ENCODE results near the gene YARS1. TPM values are rescaled to one million over a fixed set of nuclear protein-coding genes. Genes with fewer than 3 reads are reported as not detected.
A peak's percentile ranks its signal among the peaks of the same experiment; 100 is the strongest.

The YARS1 gene
- total RNA-seq, 1 experiment from 2014 or later = 120 TPM

DNA sequence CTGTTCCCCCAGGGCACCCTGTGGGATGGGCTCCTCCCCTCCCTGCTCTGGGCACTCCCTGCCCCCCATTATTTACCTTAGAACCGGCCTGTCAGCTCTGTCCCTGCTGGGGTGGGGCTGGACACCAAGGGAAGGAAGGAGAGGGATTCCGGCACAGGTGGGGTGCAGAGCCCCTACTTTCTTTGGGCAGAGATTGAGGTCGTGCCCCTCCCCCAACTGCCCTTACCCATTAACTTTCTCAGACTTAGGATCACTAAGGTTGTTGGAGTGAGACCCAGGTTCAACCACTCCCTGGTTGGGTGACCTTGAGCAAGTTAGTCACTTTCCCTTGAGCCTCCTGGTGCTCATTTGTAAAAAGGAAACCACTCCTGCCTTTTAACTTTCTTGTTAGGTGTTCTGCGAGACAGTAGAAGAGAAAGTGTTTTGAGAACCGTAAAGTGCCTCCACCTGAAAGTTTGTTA is 57.6 kb downstream of the YARS1 start:
- DNase-seq (ENCODE audit: low read depth, low spot score) (no peak), ATAC-seq (peak; percentile 17; the same call in 1 of the 2 replicates)
- Histone ChIP-seq H3K4me3 (ENCODE audit: low read depth in 2 of 2, low read length in 2 of 2) (peak overlapping the region; percentile 3 to 31; a peak in 3 of 4 replicates), H3K27me3 (ENCODE audit: control insufficient read depth, insufficient read depth, low read length) (no peaks in the 10 kb centered on the region), H3K4me1 (ENCODE audit: control insufficient read depth, insufficient read depth, low read length) (peaks cover 88% of the 10 kb centered on the region), H3K36me3 (ENCODE audit: control insufficient read depth, insufficient read depth, low read length) (no peaks in the 10 kb centered on the region), H3K27ac (ENCODE audit: low read length) (peak overlapping the region; percentile 99), H3K9me3 (ENCODE audit: control insufficient read depth, insufficient read depth, low read depth, low read length) (no peaks in the 10 kb centered on the region)
- intact Hi-C loops (cut with micrococcal nuclease; ENCODE audit: unreplicated experiment) = loop anchor here (5.0 kb wide), 1 partner anchor 47 kb away; no protein-coding TSS in a partner anchor
- TF ChIP-seq SIN3A (IDR thresholded peaks at IDR 0.05; ENCODE audit: borderline replicate concordance, insufficient read depth, low read depth, low read length) (no peak), POLR2AphosphoS5 (IDR thresholded peaks at IDR 0.05; ENCODE audit: low read depth, low read length) (no peak), TCF7L2 (IDR thresholded peaks at IDR 0.05; ENCODE audit: low read depth, low read length) (no peak)
- TF ChIP-seq, protein P1, sequence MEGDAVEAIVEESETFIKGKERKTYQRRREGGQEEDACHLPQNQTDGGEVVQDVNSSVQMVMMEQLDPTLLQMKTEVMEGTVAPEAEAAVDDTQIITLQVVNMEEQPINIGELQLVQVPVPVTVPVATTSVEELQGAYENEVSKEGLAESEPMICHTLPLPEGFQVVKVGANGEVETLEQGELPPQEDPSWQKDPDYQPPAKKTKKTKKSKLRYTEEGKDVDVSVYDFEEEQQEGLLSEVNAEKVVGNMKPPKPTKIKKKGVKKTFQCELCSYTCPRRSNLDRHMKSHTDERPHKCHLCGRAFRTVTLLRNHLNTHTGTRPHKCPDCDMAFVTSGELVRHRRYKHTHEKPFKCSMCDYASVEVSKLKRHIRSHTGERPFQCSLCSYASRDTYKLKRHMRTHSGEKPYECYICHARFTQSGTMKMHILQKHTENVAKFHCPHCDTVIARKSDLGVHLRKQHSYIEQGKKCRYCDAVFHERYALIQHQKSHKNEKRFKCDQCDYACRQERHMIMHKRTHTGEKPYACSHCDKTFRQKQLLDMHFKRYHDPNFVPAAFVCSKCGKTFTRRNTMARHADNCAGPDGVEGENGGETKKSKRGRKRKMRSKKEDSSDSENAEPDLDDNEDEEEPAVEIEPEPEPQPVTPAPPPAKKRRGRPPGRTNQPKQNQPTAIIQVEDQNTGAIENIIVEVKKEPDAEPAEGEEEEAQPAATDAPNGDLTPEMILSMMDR (IDR thresholded peaks at IDR 0.05) = no peak
- TF ChIP-seq, protein P2, sequence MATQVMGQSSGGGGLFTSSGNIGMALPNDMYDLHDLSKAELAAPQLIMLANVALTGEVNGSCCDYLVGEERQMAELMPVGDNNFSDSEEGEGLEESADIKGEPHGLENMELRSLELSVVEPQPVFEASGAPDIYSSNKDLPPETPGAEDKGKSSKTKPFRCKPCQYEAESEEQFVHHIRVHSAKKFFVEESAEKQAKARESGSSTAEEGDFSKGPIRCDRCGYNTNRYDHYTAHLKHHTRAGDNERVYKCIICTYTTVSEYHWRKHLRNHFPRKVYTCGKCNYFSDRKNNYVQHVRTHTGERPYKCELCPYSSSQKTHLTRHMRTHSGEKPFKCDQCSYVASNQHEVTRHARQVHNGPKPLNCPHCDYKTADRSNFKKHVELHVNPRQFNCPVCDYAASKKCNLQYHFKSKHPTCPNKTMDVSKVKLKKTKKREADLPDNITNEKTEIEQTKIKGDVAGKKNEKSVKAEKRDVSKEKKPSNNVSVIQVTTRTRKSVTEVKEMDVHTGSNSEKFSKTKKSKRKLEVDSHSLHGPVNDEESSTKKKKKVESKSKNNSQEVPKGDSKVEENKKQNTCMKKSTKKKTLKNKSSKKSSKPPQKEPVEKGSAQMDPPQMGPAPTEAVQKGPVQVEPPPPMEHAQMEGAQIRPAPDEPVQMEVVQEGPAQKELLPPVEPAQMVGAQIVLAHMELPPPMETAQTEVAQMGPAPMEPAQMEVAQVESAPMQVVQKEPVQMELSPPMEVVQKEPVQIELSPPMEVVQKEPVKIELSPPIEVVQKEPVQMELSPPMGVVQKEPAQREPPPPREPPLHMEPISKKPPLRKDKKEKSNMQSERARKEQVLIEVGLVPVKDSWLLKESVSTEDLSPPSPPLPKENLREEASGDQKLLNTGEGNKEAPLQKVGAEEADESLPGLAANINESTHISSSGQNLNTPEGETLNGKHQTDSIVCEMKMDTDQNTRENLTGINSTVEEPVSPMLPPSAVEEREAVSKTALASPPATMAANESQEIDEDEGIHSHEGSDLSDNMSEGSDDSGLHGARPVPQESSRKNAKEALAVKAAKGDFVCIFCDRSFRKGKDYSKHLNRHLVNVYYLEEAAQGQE (IDR thresholded peaks at IDR 0.05; ENCODE audit: insufficient read depth in 1 of 2, low read depth in 2 of 2, low read length in 1 of 2) = no peak
- no TSS peak for BruUV-seq (replicated peaks)
- ChIA-PET POLR2A (interaction anchor here (1.2 kb wide), 1 partner anchor 58 kb away, joined by 3 read pairs; no protein-coding TSS in a partner anchor), CTCF (no interaction called here)
- in situ Hi-C loops (cut with HindIII; ENCODE audit: low pct_unique_long_range_greater_than_20kb, low sequenced_read_pairs) = no loop called here

DNA sequence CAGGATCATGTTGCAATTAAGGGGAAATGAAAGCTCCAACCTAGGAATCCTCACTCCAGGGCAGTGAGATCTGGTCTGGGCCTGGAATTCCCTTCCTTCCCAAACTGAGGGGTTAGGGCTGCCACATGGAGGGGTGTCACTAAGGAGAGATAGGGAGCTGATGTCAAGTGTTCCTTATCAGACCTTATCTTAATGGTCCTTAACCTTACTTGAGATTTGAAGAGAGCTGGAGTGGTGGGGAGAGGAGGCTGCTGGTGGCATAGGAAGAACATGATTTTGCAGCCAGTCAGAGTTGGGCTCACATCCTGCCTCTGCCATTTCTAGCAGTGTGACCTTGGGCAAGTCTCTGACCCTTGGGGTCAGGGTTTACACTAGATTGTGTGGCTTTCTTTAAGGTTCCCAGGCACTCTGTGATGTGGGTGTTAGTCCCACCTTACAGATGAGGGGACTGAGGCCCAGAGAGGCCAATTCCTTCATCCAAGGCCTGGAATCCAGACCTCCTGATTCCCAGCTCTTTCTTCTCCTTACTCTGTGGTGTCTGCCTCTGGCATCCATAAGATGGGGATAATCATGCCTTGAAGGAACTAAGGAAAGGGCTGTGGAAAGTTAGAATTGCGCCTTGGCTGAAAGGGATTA is 58.2 kb downstream of the YARS1 start:
- peaks cover 82% of the 10 kb centered on the region for H3K4me1 ChIP-seq (ENCODE audit: control insufficient read depth, insufficient read depth, low read length)
- no peak for DNase-seq (ENCODE audit: low read depth, low spot score)
- BruUV-seq (replicated peaks) = no TSS peak
- H3K9me3 ChIP-seq (ENCODE audit: control insufficient read depth, insufficient read depth, low read depth, low read length) = no peaks in the 10 kb centered on the region
- H3K36me3 ChIP-seq (ENCODE audit: control insufficient read depth, insufficient read depth, low read length) = no peaks in the 10 kb centered on the region
- no peaks in the 10 kb centered on the region for H3K27me3 ChIP-seq (ENCODE audit: control insufficient read depth, insufficient read depth, low read length)
- TF ChIP-seq, protein P2 (IDR thresholded peaks at IDR 0.05; ENCODE audit: insufficient read depth in 1 of 2, low read depth in 2 of 2, low read length in 1 of 2) = no peak
- TF ChIP-seq SIN3A (IDR thresholded peaks at IDR 0.05; ENCODE audit: borderline replicate concordance, insufficient read depth, low read depth, low read length) (no peak), TCF7L2 (IDR thresholded peaks at IDR 0.05; ENCODE audit: low read depth, low read length) (no peak), POLR2AphosphoS5 (IDR thresholded peaks at IDR 0.05; ENCODE audit: low read depth, low read length) (no peak)
- TF ChIP-seq, protein P1 (IDR thresholded peaks at IDR 0.05) = no peak
- peak overlapping the region; percentile 99 for H3K27ac ChIP-seq (ENCODE audit: low read length)
- in situ Hi-C loops (cut with HindIII; ENCODE audit: low pct_unique_long_range_greater_than_20kb, low sequenced_read_pairs) = no loop called here
- POLR2A ChIA-PET = interaction anchor here (0.5 to 1.2 kb wide), 2 partner anchors 57 to 117 kb away, joined by 3 to 4 read pairs; no protein-coding TSS in a partner anchor
- no peak overlapping the region; a peak in 1 of 4 replicates for H3K4me3 ChIP-seq (ENCODE audit: low read depth in 2 of 2, low read length in 2 of 2)
- no peak for ATAC-seq
- intact Hi-C loops (cut with micrococcal nuclease; ENCODE audit: unreplicated experiment) = loop anchor here (5.0 kb wide), 1 partner anchor 47 kb away; no protein-coding TSS in a partner anchor
- CTCF ChIA-PET = no interaction called here
